ENCODE results near the gene CATSPER3. TPM values are rescaled to one million over a fixed set of nuclear protein-coding genes. Genes with fewer than 3 reads are reported as not detected.

The CATSPER3 gene
- total and polyA plus RNA-seq, 2 of the 13 experiments (the other 11 are each of a cell fraction or from before 2014, with no cell fraction given): 0.33 to 0.37 TPM

GRCh38 chr5:135018457-135018856 lies 50.8 kb downstream of the CATSPER3 start (continued):
- TF ChIP-seq THYN1 (CRISPR knock-in tag; IDR thresholded peaks at IDR 0.05; ENCODE audit: borderline replicate concordance, low read depth): no peak
- no peak for TF ChIP-seq ZNF530 (CRISPR knock-in tag; IDR thresholded peaks at IDR 0.05; ENCODE audit: low read depth)
- no peak for TF ChIP-seq ZNF12 (CRISPR knock-in tag; IDR thresholded peaks at IDR 0.05)
- TF ChIP-seq THAP7 (CRISPR knock-in tag; IDR thresholded peaks at IDR 0.05): no peak

GRCh38 chr5:135019314-135019713 lies 51.6 kb downstream of the CATSPER3 start:
- Histone ChIP-seq H3K36me3 (replicated peaks in 1 of 2; ENCODE audit: control insufficient read depth in 1 of 2, insufficient read depth in 2 of 2, low read length in 2 of 2) (no peaks in the 10 kb centered on the region), H3K4me1 (ENCODE audit: insufficient read depth, low read length) (peaks cover 3% of the 10 kb centered on the region), H2AFZ (ENCODE audit: low read length) (no peak overlapping the region), H3K9ac (ENCODE audit: insufficient read depth, low read depth, low read length) (no peak overlapping the region), H3K9me3 (ENCODE audit: low read length) (no peaks in the 10 kb centered on the region), H4K20me1 (ENCODE audit: insufficient read depth, low read length) (no peaks in the 10 kb centered on the region), H3K4me3 (replicated peaks in 1 of 3; ENCODE audit: insufficient read depth in 1 of 3, low read depth in 2 of 3, low read length in 3 of 3) (no peak overlapping the region), H3K4me2 (ENCODE audit: low read depth, low read length) (no peak overlapping the region), H3K27ac (ENCODE audit: extremely low read length, insufficient read depth, low read length) (no peak overlapping the region), H3K27me3 (ENCODE audit: control insufficient read depth in 1 of 2, insufficient read depth in 2 of 2, low read length in 2 of 2) (no peaks in the 10 kb centered on the region), H3K79me2 (ENCODE audit: insufficient read depth, low read length) (no peaks in the 10 kb centered on the region)
- intact Hi-C loops (cut with micrococcal nuclease; ENCODE audit: unreplicated experiment): no loop called here
- ChIA-PET CTCF (ENCODE audit: low intra/inter-chr PET ratio, low total read pairs) (interaction anchor here (0.8 kb wide), 1 partner anchor 172 kb away, joined by 4 read pairs; no protein-coding TSS in a partner anchor), POLR2A (no interaction called here)
- WGBS (ENCODE audit: low lambda C conversion rate): 76% methylated on average over 5 of the region's 5 CpGs
- ATAC-seq (peak; percentile 70), FAIRE-seq (no peak), DNase-seq (ENCODE audit: low spot score) (no peak)
- TF ChIP-seq ZNF292 (CRISPR knock-in tag; IDR thresholded peaks at IDR 0.05; ENCODE audit: borderline replicate concordance, low read depth): no peak
- TF ChIP-seq NRL (CRISPR knock-in tag; IDR thresholded peaks at IDR 0.05; ENCODE audit: borderline replicate concordance): no peak
- no peak for TF ChIP-seq CEBPB (IDR thresholded peaks at IDR 0.05; ENCODE audit: borderline replicate concordance, low read depth, low read length)
- no peak for TF ChIP-seq SP2 (CRISPR knock-in tag; IDR thresholded peaks at IDR 0.05)
- no peak for TF ChIP-seq SIX4 (CRISPR knock-in tag; IDR thresholded peaks at IDR 0.05)
- TF ChIP-seq ZNF431 (CRISPR knock-in tag; IDR thresholded peaks at IDR 0.05; ENCODE audit: borderline replicate concordance, low read depth): no peak
- TF ChIP-seq CTCF (CRISPR knock-in tag; IDR thresholded peaks at IDR 0.05): peak; percentile 63
- TF ChIP-seq SMARCC2 (IDR thresholded peaks at IDR 0.05): no peak
- TF ChIP-seq STAG1 (CRISPR knock-in tag; IDR thresholded peaks at IDR 0.05): peak; percentile 65
- TF ChIP-seq NCOR1 (IDR thresholded peaks at IDR 0.05; ENCODE audit: borderline replicate concordance, low read length): no peak
- no peak for TF ChIP-seq ZNF674 (CRISPR knock-in tag; IDR thresholded peaks at IDR 0.05; ENCODE audit: low read depth)
- no peak for TF ChIP-seq ASH2L (IDR thresholded peaks at IDR 0.05; ENCODE audit: insufficient read length, low read depth, low read length)
- no peak for TF ChIP-seq NR0B2 (CRISPR knock-in tag; IDR thresholded peaks at IDR 0.05)
- TF ChIP-seq RAD21 (CRISPR knock-in tag; IDR thresholded peaks at IDR 0.05): no peak
- TF ChIP-seq THRA (CRISPR knock-in tag; IDR thresholded peaks at IDR 0.05; ENCODE audit: borderline replicate concordance): no peak
- TF ChIP-seq ARNTL (CRISPR knock-in tag; IDR thresholded peaks at IDR 0.05): no peak
- BruUV-seq (replicated peaks): no TSS peak
- in situ Hi-C loops (cut with HindIII; ENCODE audit: extremely low pct_ligation_motif_present, low pct_unique_long_range_greater_than_20kb): no loop called here
